SU-DHL-6 (cell line): ENCODE data around the gene CASP10.

ENCODE experiments used
- H2AFZ ChIP-seq: fragments of 200-600 bp; sonication (generic); 2 replicates; pipeline ENCODE4 v1.6.1; 2014; ENCODE audit warnings: low read depth, mild to moderate bottlenecking, moderate library complexity, mixed read lengths, antibody characterized with exemption, low read length; ENCODE audit not compliant: severe bottlenecking
- H3F3A ChIP-seq: fragments of 200-600 bp; shearing (Covaris generic); 2 replicates; pipeline ENCODE4 v1.6.0; 2016; ENCODE audit warnings: antibody characterized with exemption, mild to moderate bottlenecking; ENCODE audit not compliant: insufficient read depth
- H3K27ac ChIP-seq: fragments of 200-600 bp; sonication (generic); 2 replicates; pipeline ENCODE4 v1.5.1; 2016; ENCODE audit warnings: low read depth, mild to moderate bottlenecking, low read length, moderate library complexity, mixed read lengths
- H3K27me3 ChIP-seq: fragments of 200-600 bp; sonication (generic), shearing (Covaris generic); 2 replicates; pipeline ENCODE4 v1.6.0; 2014; ENCODE audit warnings: mild to moderate bottlenecking, low read length
- H3K36me3 ChIP-seq: fragments of 200-600 bp; sonication (generic); 2 replicates; pipeline ENCODE4 v1.6.1; 2014; ENCODE audit warnings: mild to moderate bottlenecking, low read length, mixed read lengths
- H3K4me2 ChIP-seq: fragments of 300-600, 200-600 bp; shearing (Covaris generic), sonication (generic); 2 replicates; pipeline ENCODE4 v1.6.0; 2014; ENCODE audit warnings: low read length, low read depth, mild to moderate bottlenecking; ENCODE audit not compliant: poor library complexity, severe bottlenecking
- H3K4me3 ChIP-seq: fragments of 200-600 bp; sonication (generic); 2 replicates; pipeline ENCODE4 v1.5.1; 2014; ENCODE audit warnings: antibody characterized with exemption, low read length, mild to moderate bottlenecking, mixed read lengths; ENCODE audit not compliant: insufficient read depth, poor library complexity, severe bottlenecking
- H3K79me2 ChIP-seq: fragments of 200-600 bp; sonication (generic); 2 replicates; pipeline ENCODE4 v1.6.1; 2014; ENCODE audit warnings: mild to moderate bottlenecking, low read length, moderate library complexity; ENCODE audit not compliant: insufficient read depth
- H3K9ac ChIP-seq: fragments of 200-600 bp; sonication (generic); 2 replicates; pipeline ENCODE4 v1.7.0; 2014; ENCODE audit warnings: mild to moderate bottlenecking, low read length
- H3K9me2 ChIP-seq: fragments of 200-600 bp; sonication (generic); replicated peaks from 2 replicates; pipeline ENCODE4 v1.6.1; 2014; ENCODE audit warnings: low read length; ENCODE audit not compliant: insufficient read depth
- H3K9me3 ChIP-seq: fragments of 200-600 bp; sonication (generic); 2 replicates; pipeline ENCODE4 v1.6.1; 2014; ENCODE audit warnings: low read length, mixed read lengths; ENCODE audit not compliant: insufficient read depth
- H4K20me1 ChIP-seq: fragments of 200-600 bp; sonication (generic); 2 replicates; pipeline ENCODE4 v1.6.1; 2014; ENCODE audit warnings: low read depth, mild to moderate bottlenecking, antibody characterized with exemption, low read length, moderate library complexity, mixed read lengths
- EZH2phosphoT487 ChIP-seq: fragments of 200-600 bp; sonication (generic), shearing (Covaris generic); conservative IDR thresholded peaks from 2 replicates; pipeline ENCODE4 v1.6.1; 2018; ENCODE audit warnings: mild to moderate bottlenecking, antibody characterized with exemption, low read length, moderate library complexity, mixed read lengths
- TF ChIP-seq, protein P1 (sequence below): fragments of 200-600 bp; sonication (generic); IDR thresholded peaks from one replicate; pipeline ENCODE4 v1.5.1; 2017; ENCODE audit warnings: antibody characterized with exemption, mild to moderate bottlenecking, low read length, moderate library complexity; ENCODE audit not compliant: insufficient read depth, poor library complexity, severe bottlenecking

CASP10 gene

DNA sequence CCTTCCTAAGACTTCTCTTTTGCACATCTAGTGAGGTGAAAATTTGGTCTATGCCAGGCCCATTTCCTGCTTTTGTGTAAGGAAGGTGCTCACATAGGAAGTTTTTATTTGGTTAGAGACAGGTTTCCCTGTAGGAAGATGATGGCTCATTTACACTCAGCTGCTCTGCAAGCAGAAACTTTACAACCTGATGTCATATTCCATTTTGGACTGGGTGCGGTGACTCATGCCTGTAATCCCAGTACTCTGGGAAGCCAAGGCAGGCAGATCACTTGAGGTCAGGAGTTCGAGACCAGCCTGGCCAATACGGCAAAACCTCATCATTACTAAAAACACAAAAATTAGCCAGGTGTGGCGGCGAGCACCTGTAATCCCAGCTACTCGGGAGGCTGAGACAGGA is 35.8 kb downstream of the CASP10 start:
- H3K4me2 ChIP-seq = no peak overlapping the region
- no peak overlapping the region for H3K27ac ChIP-seq
- no peaks in the 10 kb centered on the region for H3K9me2 ChIP-seq
- H2AFZ ChIP-seq = no peak overlapping the region
- H3K27me3 ChIP-seq = no peaks in the 10 kb centered on the region
- H3F3A ChIP-seq = no peaks in the 10 kb centered on the region
- H3K79me2 ChIP-seq = no peaks in the 10 kb centered on the region
- H3K4me3 ChIP-seq = no peak overlapping the region
- H4K20me1 ChIP-seq = no peaks in the 10 kb centered on the region
- TF ChIP-seq, protein P1, sequence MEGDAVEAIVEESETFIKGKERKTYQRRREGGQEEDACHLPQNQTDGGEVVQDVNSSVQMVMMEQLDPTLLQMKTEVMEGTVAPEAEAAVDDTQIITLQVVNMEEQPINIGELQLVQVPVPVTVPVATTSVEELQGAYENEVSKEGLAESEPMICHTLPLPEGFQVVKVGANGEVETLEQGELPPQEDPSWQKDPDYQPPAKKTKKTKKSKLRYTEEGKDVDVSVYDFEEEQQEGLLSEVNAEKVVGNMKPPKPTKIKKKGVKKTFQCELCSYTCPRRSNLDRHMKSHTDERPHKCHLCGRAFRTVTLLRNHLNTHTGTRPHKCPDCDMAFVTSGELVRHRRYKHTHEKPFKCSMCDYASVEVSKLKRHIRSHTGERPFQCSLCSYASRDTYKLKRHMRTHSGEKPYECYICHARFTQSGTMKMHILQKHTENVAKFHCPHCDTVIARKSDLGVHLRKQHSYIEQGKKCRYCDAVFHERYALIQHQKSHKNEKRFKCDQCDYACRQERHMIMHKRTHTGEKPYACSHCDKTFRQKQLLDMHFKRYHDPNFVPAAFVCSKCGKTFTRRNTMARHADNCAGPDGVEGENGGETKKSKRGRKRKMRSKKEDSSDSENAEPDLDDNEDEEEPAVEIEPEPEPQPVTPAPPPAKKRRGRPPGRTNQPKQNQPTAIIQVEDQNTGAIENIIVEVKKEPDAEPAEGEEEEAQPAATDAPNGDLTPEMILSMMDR = no peak
- TF ChIP-seq EZH2phosphoT487 = no peak
- H3K36me3 ChIP-seq = no peaks in the 10 kb centered on the region
- H3K9ac ChIP-seq = no peak overlapping the region
- H3K9me3 ChIP-seq = no peaks in the 10 kb centered on the region

- H3K9ac ChIP-seq = no peak overlapping the region
Measured at GRCh38 chr2:201219328-201220096, 36.6 kb downstream of the CASP10 start.

GRCh38 chr2:201220102-201220570 is 37.2 kb downstream of the CASP10 start:
- TF ChIP-seq, protein P1 = no peak
- TF ChIP-seq EZH2phosphoT487 = no peak
- Histone ChIP-seq H3K79me2 (no peaks in the 10 kb centered on the region), H3K9ac (no peak overlapping the region), H3K9me3 (no peaks in the 10 kb centered on the region), H3K4me2 (no peak overlapping the region), H3F3A (no peaks in the 10 kb centered on the region), H2AFZ (no peak overlapping the region), H3K27ac (no peak overlapping the region), H4K20me1 (no peaks in the 10 kb centered on the region), H3K4me3 (no peak overlapping the region), H3K36me3 (no peaks in the 10 kb centered on the region), H3K27me3 (no peaks in the 10 kb centered on the region), H3K9me2 (no peaks in the 10 kb centered on the region)

More at GRCh38 chr2:201219328-201220096, 36.6 kb downstream of the CASP10 start:
- H3K36me3 ChIP-seq = no peaks in the 10 kb centered on the region
- H4K20me1 ChIP-seq = no peaks in the 10 kb centered on the region
- H3K9me3 ChIP-seq = no peaks in the 10 kb centered on the region
- H3K79me2 ChIP-seq = no peaks in the 10 kb centered on the region
- H2AFZ ChIP-seq = no peak overlapping the region
- H3K9me2 ChIP-seq = no peaks in the 10 kb centered on the region
- H3F3A ChIP-seq = no peaks in the 10 kb centered on the region
- no peak for TF ChIP-seq EZH2phosphoT487
- TF ChIP-seq, protein P1 = no peak
- no peak overlapping the region for H3K4me2 ChIP-seq
- no peak overlapping the region for H3K4me3 ChIP-seq
- no peak overlapping the region for H3K27ac ChIP-seq
- no peaks in the 10 kb centered on the region for H3K27me3 ChIP-seq
